ENCODE measurements around the gene RABGAP1L. TPM values are rescaled to one million over a fixed set of nuclear protein-coding genes. Genes with fewer than 3 reads are reported as not detected.

The RABGAP1L gene
- total and polyA plus RNA-seq, 2 of the 8 experiments (the other 6 are each of a cell fraction or from before 2014, with no cell fraction given) = 33.3 to 156 TPM

DNA sequence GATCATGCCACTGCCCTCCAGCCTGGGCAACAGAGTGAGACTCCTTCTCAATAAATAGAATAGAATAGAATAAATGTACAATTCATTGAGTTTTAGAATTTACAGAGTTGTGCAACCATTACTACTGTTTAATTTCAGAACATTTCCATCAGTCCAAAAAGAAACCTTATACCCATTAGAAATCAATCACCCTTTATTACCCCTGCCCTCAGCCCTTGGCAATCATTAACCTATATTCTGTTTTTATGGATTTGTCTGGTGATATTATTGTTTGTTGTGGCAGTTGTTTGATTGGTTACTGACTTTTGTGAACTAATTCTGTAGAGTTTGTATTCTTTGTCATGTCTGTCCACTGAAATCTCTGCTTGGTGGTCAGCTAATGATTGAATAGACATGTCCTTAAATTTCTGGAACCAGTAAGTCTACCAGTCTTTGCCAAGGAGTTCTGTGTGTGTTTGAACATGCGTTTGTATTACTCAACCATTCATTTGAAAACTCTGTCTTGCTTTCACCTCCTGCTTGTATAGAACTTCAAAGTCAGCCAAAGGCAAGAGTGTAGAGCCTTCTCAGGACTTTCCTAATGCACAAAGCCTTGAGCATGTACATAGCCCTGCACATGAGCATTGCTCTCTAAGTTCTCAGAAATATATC, 497.2 kb downstream of the RABGAP1L start:
- Histone ChIP-seq H4K5ac (ENCODE audit: insufficient read length, low read depth, low read length) (no peak overlapping the region), H3K27me3 (replicated peaks in 1 of 4; ENCODE audit: control insufficient read depth in 3 of 4, extremely low read depth in 1 of 4, insufficient read depth in 3 of 4, low read length in 3 of 4) (no peaks in the 10 kb centered on the region), H2BK20ac (ENCODE audit: low read length) (no peak overlapping the region), H3K4me3 (ENCODE audit: extremely low read depth in 1 of 4, insufficient read depth in 2 of 4, low read depth in 3 of 4, low read length in 4 of 4) (no peak overlapping the region), H3K79me2 (ENCODE audit: control insufficient read depth in 1 of 2, insufficient read depth in 2 of 2, low read length in 2 of 2) (no peaks in the 10 kb centered on the region), H2BK15ac (ENCODE audit: low read length) (no peak overlapping the region), H4K91ac (replicated peaks; ENCODE audit: insufficient read length, low read length) (no peak overlapping the region), H2BK12ac (ENCODE audit: low read depth, low read length) (no peak overlapping the region), H3K79me1 (ENCODE audit: low read depth, low read length) (no peaks in the 10 kb centered on the region), H3K56ac (replicated peaks; ENCODE audit: insufficient read length, low read depth, low read length) (no peak overlapping the region), H4K20me1 (replicated peaks in 1 of 2; ENCODE audit: control insufficient read depth in 1 of 2, insufficient read depth in 2 of 2, low read length in 2 of 2) (no peaks in the 10 kb centered on the region), H3K4ac (replicated peaks; ENCODE audit: insufficient read length, low read depth, low read length) (no peak overlapping the region), H3K14ac (ENCODE audit: insufficient read length) (no peak overlapping the region), H2AK5ac (ENCODE audit: low read depth, low read length) (no peak overlapping the region), H3K4me1 (replicated peaks in 1 of 4; ENCODE audit: control insufficient read depth in 3 of 4, insufficient read depth in 4 of 4, low read length in 3 of 4) (peaks cover 0 to 6% (median 2%) of the 10 kb centered on the region in 4 experiments; a peak in 4 of 7 replicates), H2BK5ac (ENCODE audit: low read depth, low read length) (no peak overlapping the region), H3K18ac (ENCODE audit: extremely low read depth, low read length) (no peak overlapping the region), H3K9ac (replicated peaks in 1 of 4; ENCODE audit: extremely low read depth in 1 of 4, low read depth in 3 of 4, low read length in 3 of 4) (no peak overlapping the region), H2AFZ (ENCODE audit: low read length) (no peak overlapping the region), H3K27ac (ENCODE audit: low read depth, low read length) (no peak overlapping the region), H3K23me2 (ENCODE audit: low read depth, low read length) (no peaks in the 10 kb centered on the region), H3K4me2 (ENCODE audit: insufficient read depth in 1 of 2, low read depth in 2 of 2, low read length in 2 of 2) (no peak overlapping the region), H3K23ac (ENCODE audit: insufficient read length) (no peak overlapping the region), H4K8ac (ENCODE audit: extremely low read depth, insufficient read depth, low read length) (no peak overlapping the region), H3K36me3 (ENCODE audit: control insufficient read depth in 2 of 4, insufficient read depth in 4 of 4, low read length in 3 of 4) (no peaks in the 10 kb centered on the region), H2BK120ac (replicated peaks; ENCODE audit: low read depth, low read length) (no peak overlapping the region), H3K9me3 (ENCODE audit: insufficient read depth in 2 of 2, low read depth in 1 of 2, low read length in 1 of 2) (peaks cover 0 to 4% of the 10 kb centered on the region in 2 experiments; a peak in 1 of 4 replicates)
- no peak for DNase-seq (ENCODE audit: low read depth in 1 of 2, low spot score in 2 of 2)
- ChIA-PET POLR2A (ENCODE audit: partially characterized antibody) (no interaction called here), CTCF (ENCODE audit: partially characterized antibody) (interaction anchor here (0.8 kb wide), 1 partner anchor 34 kb away, joined by 3 read pairs; no protein-coding TSS in a partner anchor)
- TF ChIP-seq RBBP5 (IDR thresholded peaks at IDR 0.05; ENCODE audit: borderline replicate concordance, low read depth, low read length) = no peak
- no peak for TF ChIP-seq TAF7 (optimal IDR thresholded peaks at IDR 0.05; ENCODE audit: borderline replicate concordance, low read depth, low read length)
- TF ChIP-seq BRCA1 (IDR thresholded peaks at IDR 0.05; ENCODE audit: low read depth, low read length) = no peak
- no peak for TF ChIP-seq HDAC2 (IDR thresholded peaks at IDR 0.05; ENCODE audit: borderline replicate concordance in 1 of 2, low read depth in 2 of 2, low read length in 2 of 2)
- TF ChIP-seq BACH1 (IDR thresholded peaks at IDR 0.05; ENCODE audit: low read length) = no peak
- TF ChIP-seq, protein P1, sequence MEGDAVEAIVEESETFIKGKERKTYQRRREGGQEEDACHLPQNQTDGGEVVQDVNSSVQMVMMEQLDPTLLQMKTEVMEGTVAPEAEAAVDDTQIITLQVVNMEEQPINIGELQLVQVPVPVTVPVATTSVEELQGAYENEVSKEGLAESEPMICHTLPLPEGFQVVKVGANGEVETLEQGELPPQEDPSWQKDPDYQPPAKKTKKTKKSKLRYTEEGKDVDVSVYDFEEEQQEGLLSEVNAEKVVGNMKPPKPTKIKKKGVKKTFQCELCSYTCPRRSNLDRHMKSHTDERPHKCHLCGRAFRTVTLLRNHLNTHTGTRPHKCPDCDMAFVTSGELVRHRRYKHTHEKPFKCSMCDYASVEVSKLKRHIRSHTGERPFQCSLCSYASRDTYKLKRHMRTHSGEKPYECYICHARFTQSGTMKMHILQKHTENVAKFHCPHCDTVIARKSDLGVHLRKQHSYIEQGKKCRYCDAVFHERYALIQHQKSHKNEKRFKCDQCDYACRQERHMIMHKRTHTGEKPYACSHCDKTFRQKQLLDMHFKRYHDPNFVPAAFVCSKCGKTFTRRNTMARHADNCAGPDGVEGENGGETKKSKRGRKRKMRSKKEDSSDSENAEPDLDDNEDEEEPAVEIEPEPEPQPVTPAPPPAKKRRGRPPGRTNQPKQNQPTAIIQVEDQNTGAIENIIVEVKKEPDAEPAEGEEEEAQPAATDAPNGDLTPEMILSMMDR (IDR thresholded peaks at IDR 0.05; ENCODE audit: control extremely low read depth in 1 of 3, insufficient read depth in 1 of 3, low read depth in 1 of 3, low read length in 3 of 3) = no peak
- TF ChIP-seq EGR1 (IDR thresholded peaks at IDR 0.05; ENCODE audit: borderline replicate concordance, low read depth, low read length) = no peak
- TF ChIP-seq SP4 (IDR thresholded peaks at IDR 0.05; ENCODE audit: low read length) = no peak
- no peak for FAIRE-seq
- 89% methylated on average over 1 of the region's 1 CpG; no CpG with 5 or more reads in 1 of the 2 experiments for WGBS, 2 experiments (ENCODE audit: extremely low coverage in 1 of 2, insufficient coverage in 1 of 2, insufficient read length in 1 of 2, insufficient replicate concordance in 2 of 2, low coverage in 1 of 2, low lambda C conversion rate in 2 of 2, missing lambda C conversion rate in 1 of 2)

All from H1 (cell line).